Psoas muscle (tissue), 8 donors: ENCODE measurements around the gene CACNG4. TPM values are rescaled to one million over a fixed set of nuclear protein-coding genes. Genes with fewer than 3 reads are reported as not detected.

Source experiments
- ATAC-seq, 4 donors: fragments of 200-7000 bp; cut with Tn5 transposase; one replicate each; pipeline ENCODE4 v1.9.1; 2020; ENCODE audit warnings: moderate library complexity in 3 of 4, mild to moderate bottlenecking in 2 of 4
- DNase-seq, 2 donors: peaks; one replicate each; pipeline ENCODE4 v3.0.0-alpha.2; 2020
- H3K27ac ChIP-seq: fragments of 200-600 bp; one replicate; pipeline ENCODE4 v1.8.0; 2022
- H3K27me3 ChIP-seq, 3 donors: fragments of 200-600 bp in 1 of 3; one replicate each; pipeline versions ENCODE4 v1.6.1 to v1.8.0; 2013 to 2022; ENCODE audit warnings: low read length in 2 of 3, mild to moderate bottlenecking in 2 of 3, moderate library complexity in 1 of 3; ENCODE audit not compliant: insufficient read depth in 3 of 3
- H3K36me3 ChIP-seq, 2 donors: fragments of 200-600 bp in 1 of 2; one replicate each; pipeline versions ENCODE4 v1.6.1 to v1.8.0; 2013 to 2022; ENCODE audit warnings: low read depth in 1 of 2, mild to moderate bottlenecking in 1 of 2, moderate library complexity in 1 of 2; ENCODE audit not compliant: insufficient read depth in 1 of 2
- H3K4me1 ChIP-seq: fragments of 200-600 bp; one replicate; pipeline ENCODE4 v1.8.0; 2022
- H3K4me3 ChIP-seq: fragments of 200-600 bp; one replicate; pipeline ENCODE4 v1.8.0; 2022; ENCODE audit warnings: mild to moderate bottlenecking
- H3K9me3 ChIP-seq: fragments of 200-600 bp; one replicate; pipeline ENCODE4 v1.8.0; 2022
- CTCF ChIP-seq: fragments of 200-600 bp; IDR thresholded peaks from one replicate; pipeline ENCODE4 v1.8.0; 2022; ENCODE audit warnings: antibody characterized with exemption
- WGBS, 3 donors: extraction: QIAGEN DNeasy Blood & Tissue Kit; methylation state at CpG; one replicate each; pipeline versions ENCODE4 v1.1.6 to v1.1.7; 2013; 5-methylcytosine and 5-hydroxymethylcytosine counted together
- intact Hi-C, 2 donors: fragments of 100-400 bp; cut with DNase I; formaldehyde crosslinking; loops; one replicate each; pipeline versions ENCODE4 v1.11.0 to v1.14.2; 2022
- polyA plus RNA-seq, 3 donors: library from polyadenylated mRNA; stranded (reverse); fragments of 200-250 nt; gene quantifications; one replicate each; pipeline ENCODE4 v1.2.3, GENCODE V29; 2013
- total RNA-seq, 4 donors: library from RNA; stranded (reverse); fragmentation: NEBNext Ultra II Directional in 2 of 4; extraction: Animal tissue kit (Norgen Biotek cat#: 25700) in 2 of 4; gene quantifications; one replicate each; pipeline versions ENCODE4 v1.2.1 to v1.2.4, GENCODE V29; 2021 to 2023
- donor health status: healthy with polysubstance abuse.
- donor health status: DM: no; HTN: no; CAD: no; lungs with moderate emphysema.
- donor health status: Bipolar disorder and iron deficiency.
- donor health status: healthy.
- donor health status: DM: yes; HTN: yes; CAD: no.
- donor health status: DM: no; HTN: no; CAD: no.
- donor health status: DM: no; HTN: no; CAD: no.
- donor health status: DM: yes; HTN: yes; CAD: no.

The CACNG4 gene
- total and polyA plus RNA-seq, 7 donors: 0.03 TPM; not detected in 6

GRCh38 chr17:66956941-66957340 is 7.6 kb upstream of the CACNG4 start:
- ATAC-seq (no peak), DNase-seq (no peak)
- H3K27me3 ChIP-seq: no peaks in the 10 kb centered on the region
- 94 to 96% (median 95%) methylated on average over 6 of the region's 6 CpGs for WGBS, 3 donors
- H3K27ac ChIP-seq: no peak overlapping the region
- H3K9me3 ChIP-seq: no peaks in the 10 kb centered on the region
- H3K4me3 ChIP-seq: no peak overlapping the region
- no peaks in the 10 kb centered on the region for H3K36me3 ChIP-seq
- TF ChIP-seq CTCF: no peak
- intact Hi-C loops: no loop called here
- H3K4me1 ChIP-seq: peaks cover 11% of the 10 kb centered on the region

- no peak for DNase-seq
- H3K36me3 ChIP-seq: no peaks in the 10 kb centered on the region
- peaks cover 8% of the 10 kb centered on the region for H3K4me1 ChIP-seq
- no peaks in the 10 kb centered on the region for H3K27me3 ChIP-seq
- ATAC-seq: no peak
- H3K27ac ChIP-seq: no peak overlapping the region
- no peak for TF ChIP-seq CTCF
- intact Hi-C loops: no loop called here
- H3K4me3 ChIP-seq: no peak overlapping the region
- WGBS, 3 donors: 88 to 93% (median 93%) methylated on average over 8 of the region's 8 CpGs
- H3K9me3 ChIP-seq: no peaks in the 10 kb centered on the region
Measured at GRCh38 chr17:66957343-66957742, 7.2 kb upstream of the CACNG4 start.

GRCh38 chr17:66957951-66958579 is 6.4 kb upstream of the CACNG4 start:
- intact Hi-C loops: no loop called here
- peaks cover 1% of the 10 kb centered on the region for H3K4me1 ChIP-seq
- no peak overlapping the region for H3K27ac ChIP-seq
- ATAC-seq: peak; percentile 43 to 57 (median 50)
- H3K36me3 ChIP-seq: no peaks in the 10 kb centered on the region
- peaks cover 0 to 2% (median 0%) of the 10 kb centered on the region in 3 donors for H3K27me3 ChIP-seq
- TF ChIP-seq CTCF: no peak
- H3K9me3 ChIP-seq: no peaks in the 10 kb centered on the region
- 27 to 42% (median 29%) methylated on average over 16 of the region's 16 CpGs for WGBS, 3 donors
- no peak for DNase-seq
- no peak overlapping the region for H3K4me3 ChIP-seq

- 83 to 85% (median 84%) methylated on average over 15 of the region's 15 CpGs for WGBS, 3 donors
Measured at GRCh38 chr17:66959641-66960375, 4.7 kb upstream of the CACNG4 start.

More at GRCh38 chr17:66959641-66960375, 4.7 kb upstream of the CACNG4 start:
- H3K4me1 ChIP-seq: no peaks in the 10 kb centered on the region
- no peak overlapping the region for H3K27ac ChIP-seq
- DNase-seq: no peak
- H3K27me3 ChIP-seq: peaks cover 0 to 14% (median 4%) of the 10 kb centered on the region in 3 donors
- H3K9me3 ChIP-seq: no peaks in the 10 kb centered on the region
- no peaks in the 10 kb centered on the region for H3K36me3 ChIP-seq
- no peak for ATAC-seq
- no peak for TF ChIP-seq CTCF
- no peak overlapping the region for H3K4me3 ChIP-seq
- intact Hi-C loops: no loop called here
